OCI-M2 (cell line): Measurements from ENCODE around the gene RALA.
"Not testable (repeated sequence)": the region's sequence is repeated elsewhere in the genome, so short reads cannot be mapped to it uniquely, and the experiment has no call there.

Source experiments
- DNase-seq: peaks from one replicate; lab custom pipeline; 2025; ENCODE audit not compliant: unreplicated experiment; lab: John Stamatoyannopoulos, UW

RALA gene

GRCh38 chr7:39681887-39682441 lies 58.6 kb downstream of the RALA start:
- no peak for DNase-seq

- no peak for DNase-seq
Observed at GRCh38 chr7:39683216-39683845, 60.0 kb downstream of the RALA start.

DNA sequence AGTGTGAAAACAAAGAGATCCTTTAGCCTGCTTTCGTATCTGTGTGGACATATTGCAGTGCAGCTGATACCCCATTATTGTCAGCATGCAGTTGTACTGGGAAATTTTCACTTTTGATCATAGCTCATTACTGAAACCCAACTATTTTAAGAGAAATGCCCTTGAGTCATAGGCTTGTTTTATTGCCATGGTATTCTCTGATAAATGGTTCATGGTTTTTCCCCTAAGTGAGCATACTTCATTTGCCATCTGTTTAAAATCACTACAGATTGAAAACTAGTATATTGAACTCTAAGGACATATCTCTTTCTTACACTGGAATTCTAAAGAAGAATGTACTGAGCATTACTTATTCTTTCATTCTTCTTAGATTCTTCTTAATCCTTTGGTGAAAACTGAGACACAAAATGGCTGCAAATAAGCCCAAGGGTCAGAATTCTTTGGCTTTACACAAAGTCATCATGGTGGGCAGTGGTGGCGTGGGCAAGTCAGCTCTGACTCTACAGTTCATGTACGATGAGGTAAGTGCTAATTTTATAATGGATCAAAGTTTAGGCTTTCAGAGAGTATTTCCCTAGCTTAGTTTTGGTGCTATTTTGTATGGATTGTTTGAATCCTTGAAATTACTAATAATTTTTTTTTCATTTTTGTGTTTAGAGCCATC lies 63.0 kb downstream of the RALA start:
- no peak for DNase-seq

DNA sequence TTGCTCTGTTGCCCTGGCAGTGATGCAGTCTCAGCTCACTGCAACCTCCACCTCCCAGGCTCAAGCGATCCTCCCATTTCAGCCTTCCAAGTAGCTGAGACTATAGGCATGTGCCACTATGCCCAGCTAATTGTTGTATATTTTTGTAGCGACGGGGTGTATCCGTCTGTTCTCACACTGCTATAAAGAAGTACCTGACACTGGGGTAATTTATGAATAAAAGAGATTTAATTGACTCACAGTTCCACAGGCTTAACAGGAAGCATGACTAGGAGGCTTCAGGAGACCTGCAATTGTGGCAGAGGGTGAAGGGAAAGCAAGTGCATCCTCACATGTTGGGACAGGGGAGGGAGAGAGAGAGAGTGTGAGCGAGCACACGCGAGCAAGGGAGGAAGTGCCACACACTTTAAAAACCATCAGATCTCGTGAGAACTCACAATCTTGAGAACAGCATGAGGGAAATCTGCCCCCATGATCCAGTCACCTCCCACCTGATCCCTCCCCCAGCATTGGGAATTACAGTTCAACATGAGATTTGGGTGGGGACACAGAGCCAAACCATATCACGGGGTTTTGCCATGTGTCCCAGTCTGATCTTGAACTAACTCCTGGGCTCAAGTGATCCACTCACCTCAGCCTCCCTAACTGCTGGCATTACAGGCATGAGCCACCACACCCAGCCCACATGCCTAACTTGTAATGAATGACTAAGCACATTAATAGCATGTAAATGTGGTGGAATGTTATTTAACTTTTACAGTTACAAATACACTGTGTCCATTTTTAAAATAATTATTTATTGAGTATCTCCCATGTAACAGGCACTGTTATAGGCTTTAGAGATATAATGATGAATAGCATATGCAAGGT lies 65.5 kb downstream of the RALA start:
- DNase-seq, result no peak

- no peak for DNase-seq
Observed at GRCh38 chr7:39691821-39692220, 68.4 kb downstream of the RALA start.

DNA sequence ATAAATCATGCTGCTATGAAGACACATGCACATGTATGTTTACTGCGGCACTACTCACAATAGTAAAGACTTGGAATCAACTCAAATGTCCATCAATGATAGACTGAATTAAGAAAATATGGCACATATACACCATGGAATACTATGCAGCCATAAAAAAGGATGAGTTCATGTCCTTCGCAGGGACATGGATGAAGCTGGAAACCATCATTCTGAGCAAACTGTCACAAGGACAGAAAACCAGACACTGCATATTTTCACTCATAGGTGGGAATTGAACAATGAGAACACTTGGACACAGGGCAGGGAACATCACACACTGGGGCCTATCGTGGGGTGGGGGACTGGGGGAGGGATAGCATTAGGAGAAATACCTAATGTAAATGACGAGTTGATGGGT lies 69.7 kb downstream of the RALA start:
- DNase-seq, result not testable (repeated sequence)

DNA sequence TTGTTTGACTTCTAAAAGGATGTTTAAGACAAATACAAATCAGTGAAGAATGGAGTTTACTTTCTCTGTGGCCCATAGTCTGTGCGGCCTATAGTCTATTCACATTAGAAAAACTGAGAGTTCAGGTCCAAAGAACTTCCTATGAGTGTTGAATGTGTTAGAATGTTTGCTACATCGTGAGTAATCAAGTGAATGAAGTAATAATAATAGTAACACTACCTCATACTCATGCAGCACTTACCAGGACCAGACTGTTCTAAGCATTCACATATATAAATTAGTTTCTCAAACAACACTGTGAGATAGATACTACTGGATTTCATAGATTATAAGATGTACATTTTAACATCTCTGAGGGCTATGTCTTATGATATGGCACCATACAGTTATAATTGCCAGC lies 70.4 kb downstream of the RALA start:
- no peak for DNase-seq

DNA sequence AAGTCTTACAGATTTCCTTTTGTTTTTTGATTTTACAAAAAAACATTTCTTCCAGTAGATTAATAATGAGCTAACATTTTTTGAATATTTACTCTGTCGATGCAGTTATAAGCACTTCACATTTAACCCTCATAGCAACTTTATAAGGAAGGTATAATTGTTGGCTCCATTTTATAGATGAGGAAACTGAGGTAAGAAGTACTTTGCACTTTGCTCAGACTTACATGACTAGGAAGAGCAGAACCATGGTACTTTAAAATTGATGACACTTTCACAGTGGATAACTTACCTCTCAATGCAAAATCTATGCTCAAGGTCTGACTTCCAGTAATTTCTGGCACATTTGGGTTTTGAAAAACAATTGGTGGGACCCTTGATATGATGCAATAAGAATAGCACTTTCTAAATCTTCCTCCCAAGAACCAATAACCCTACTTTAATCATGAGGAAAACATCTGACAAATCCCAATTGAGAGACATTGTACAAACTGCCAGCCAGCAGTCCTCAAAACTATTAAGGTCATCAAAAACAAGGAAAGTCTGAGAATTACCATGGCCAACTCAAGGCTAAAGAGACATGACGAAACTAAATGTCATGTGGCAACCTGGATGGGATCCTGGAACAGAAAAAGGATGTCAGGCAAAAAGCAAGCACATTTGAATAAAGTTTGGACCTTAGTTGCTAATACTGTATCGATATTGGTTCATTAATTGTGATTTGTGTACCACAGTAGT lies 72.6 kb downstream of the RALA start:
- DNase-seq, result no peak

DNA sequence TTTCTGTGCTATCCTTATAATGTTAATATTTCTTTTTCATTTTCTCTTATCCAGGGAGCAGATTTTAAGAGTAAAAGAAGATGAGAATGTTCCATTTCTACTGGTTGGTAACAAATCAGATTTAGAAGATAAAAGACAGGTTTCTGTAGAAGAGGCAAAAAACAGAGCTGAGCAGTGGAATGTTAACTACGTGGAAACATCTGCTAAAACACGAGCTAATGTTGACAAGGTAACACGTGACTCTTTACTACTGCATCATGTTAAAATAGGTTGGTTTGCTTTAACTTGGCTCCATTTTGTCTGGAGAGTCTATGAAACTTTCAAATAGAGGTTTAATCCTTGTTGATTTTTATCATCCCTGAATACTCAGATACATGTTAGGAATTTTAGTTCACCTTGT lies 73.3 kb downstream of the RALA start:
- no peak for DNase-seq

GRCh38 chr7:39697483-39697882 lies 74.1 kb downstream of the RALA start:
- no peak for DNase-seq

GRCh38 chr7:39700165-39700564 lies 76.8 kb downstream of the RALA start:
- no peak for DNase-seq

- no peak for DNase-seq
Observed at GRCh38 chr7:39700932-39701331, 77.6 kb downstream of the RALA start.

DNA sequence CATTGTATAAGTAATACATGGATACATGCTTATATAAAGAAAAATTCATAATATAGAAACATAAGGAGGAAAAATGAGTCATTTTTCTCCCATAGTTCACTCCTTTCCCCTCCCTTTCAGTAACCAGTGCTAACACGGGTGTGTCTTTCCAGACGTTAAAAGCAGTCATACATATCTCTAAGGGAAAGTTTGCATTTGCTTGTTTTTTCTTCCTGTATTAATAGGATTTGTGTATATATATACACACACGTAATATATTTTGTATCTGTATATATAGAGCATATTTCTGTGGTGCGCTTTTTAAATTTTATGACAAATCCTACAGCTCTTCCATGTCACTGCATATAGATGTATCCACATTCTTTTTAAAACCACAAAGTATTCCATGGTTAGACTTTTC lies 78.8 kb downstream of the RALA start:
- no peak for DNase-seq

DNA sequence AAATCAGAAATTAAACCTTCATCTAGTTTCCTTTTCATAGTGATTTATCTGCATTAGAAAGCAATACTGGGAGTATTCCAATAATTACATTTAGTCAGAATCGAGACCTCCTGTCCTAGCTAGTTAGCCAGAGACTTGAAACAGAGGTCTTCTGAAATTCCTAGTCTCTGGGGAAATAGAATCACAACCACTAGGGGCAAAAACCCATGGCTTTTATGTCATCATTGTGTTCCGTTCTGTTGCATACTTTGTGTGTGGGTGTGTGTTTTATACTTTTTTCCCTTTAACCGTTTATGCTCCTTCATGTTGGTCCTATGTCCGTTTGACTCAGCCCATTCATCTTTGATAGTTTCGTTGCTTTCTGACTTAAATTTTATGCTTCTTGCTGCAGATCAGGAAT lies 79.8 kb downstream of the RALA start:
- DNase-seq, result no peak

DNA sequence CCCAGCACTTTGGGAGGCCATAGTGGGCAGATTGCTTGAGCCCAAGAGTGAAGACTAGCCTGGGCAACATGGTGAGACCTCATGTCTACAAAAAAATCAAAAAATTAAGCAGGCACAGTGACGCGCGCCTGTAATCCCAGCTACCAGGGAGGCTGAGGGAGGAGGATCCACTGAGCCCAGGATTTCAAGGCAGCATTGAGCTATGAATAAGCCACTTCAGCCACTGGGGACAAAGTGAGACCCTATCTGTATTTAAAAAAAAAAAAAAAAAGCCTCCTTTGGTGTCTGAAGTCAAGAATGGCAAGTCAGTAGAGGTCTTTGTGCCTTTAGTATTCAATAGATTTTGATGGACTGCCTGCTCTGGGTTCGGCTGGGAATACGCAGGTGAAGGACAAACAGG lies 85.7 kb downstream of the RALA start:
- no peak for DNase-seq

GRCh38 chr7:39709768-39710311 lies 86.5 kb downstream of the RALA start:
- no peak for DNase-seq

- DNase-seq, result no peak
Observed at GRCh38 chr7:39712751-39713150, 89.4 kb downstream of the RALA start.

- no peak for DNase-seq
Observed at GRCh38 chr7:39714447-39715091, 91.2 kb downstream of the RALA start.

GRCh38 chr7:39720586-39720985 lies 97.2 kb downstream of the RALA start:
- no peak for DNase-seq

DNA sequence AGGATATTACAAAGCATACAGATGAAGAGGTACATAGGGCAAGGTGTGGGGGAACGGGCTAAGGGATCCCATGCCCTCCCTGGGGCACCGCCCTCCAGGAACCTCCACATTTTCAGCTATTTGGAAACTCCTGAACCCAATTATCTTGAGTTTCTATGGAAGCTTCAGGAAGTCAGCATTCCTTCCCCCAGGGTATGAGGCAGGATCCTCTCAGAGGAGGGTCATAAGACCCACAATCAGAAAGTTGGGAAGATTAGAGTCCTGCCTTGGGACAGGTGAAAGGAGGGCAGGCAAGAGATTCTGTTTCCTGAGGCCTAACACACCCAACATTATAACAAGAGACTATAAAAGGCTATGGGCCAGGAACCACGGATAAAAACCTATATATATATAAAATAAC lies 98.0 kb downstream of the RALA start:
- DNase-seq, result no peak
